H1 (cell line): ENCODE results near the gene GBX1. TPM values are rescaled to one million over a fixed set of nuclear protein-coding genes. Genes with fewer than 3 reads are reported as not detected.

ENCODE experiments used
- CTCF ChIA-PET: fragments of 300-600 bp; sonication (Branson Sonifier 250); formaldehyde crosslinking; loops from one replicate; lab custom pipeline; 2021; ENCODE audit not compliant: partially characterized antibody; lab: Charles Lee
- POLR2A ChIA-PET: fragments of 300-600 bp; sonication (Branson Sonifier 250); formaldehyde crosslinking; loops from one replicate; lab custom pipeline; 2021; ENCODE audit warnings: inconsistent platforms; ENCODE audit not compliant: partially characterized antibody; lab: Charles Lee
- DNase-seq, 2 experiments: peaks; one replicate each; pipeline versions ENCODE4 v3.0.0 to v3.0.0-alpha.2; 2010 to 2022; ENCODE audit warnings: low spot score in 2 of 2, low read depth in 1 of 2, mixed read lengths in 1 of 2
- FAIRE-seq: peaks from 2 replicates; lab custom pipeline; 2011; peaks lifted over from hg19 to GRCh38; lab: Jason Lieb, UNC
- H2AFZ ChIP-seq: 2 replicates; pipeline ENCODE4 v1.8.1; 2012; ENCODE audit warnings: low read length, inconsistent platforms
- H2AK5ac ChIP-seq: 2 replicates; pipeline ENCODE4 v1.6.1; 2013; ENCODE audit warnings: low read depth, low read length
- H2BK120ac ChIP-seq: replicated peaks from 2 replicates; pipeline ENCODE3; 2013; ENCODE audit warnings: low read depth, low read length, inconsistent platforms
- H2BK12ac ChIP-seq: 2 replicates; pipeline ENCODE4 v1.6.1; 2013; ENCODE audit warnings: low read depth, low read length
- H2BK15ac ChIP-seq: 2 replicates; pipeline ENCODE4 v1.6.1; 2013; ENCODE audit warnings: low read length
- H2BK20ac ChIP-seq: 2 replicates; pipeline ENCODE4 v1.6.1; 2013; ENCODE audit warnings: low read length
- H2BK5ac ChIP-seq: 2 replicates; pipeline ENCODE4 v1.6.1; 2013; ENCODE audit warnings: low read depth, low read length
- H3K14ac ChIP-seq: 2 replicates; pipeline ENCODE4 v1.6.1; 2013; ENCODE audit warnings: inconsistent platforms; ENCODE audit not compliant: insufficient read length
- H3K18ac ChIP-seq: 2 replicates; pipeline ENCODE4 v1.6.1; 2013; ENCODE audit warnings: low read length; ENCODE audit errors: extremely low read depth
- H3K23ac ChIP-seq: 2 replicates; pipeline ENCODE4 v1.6.1; 2013; ENCODE audit warnings: inconsistent platforms; ENCODE audit not compliant: insufficient read length
- H3K23me2 ChIP-seq: 2 replicates; pipeline ENCODE4 v1.6.1; 2013; ENCODE audit warnings: low read depth, low read length
- H3K27ac ChIP-seq: 2 replicates; pipeline ENCODE4 v1.6.1; 2011; ENCODE audit warnings: low read depth, low read length, inconsistent platforms
- H3K27me3 ChIP-seq, 4 experiments: replicated peaks in 1 of 4; 1 replicate in 1 of 4; 2 replicates in 3 of 4; pipeline versions ENCODE4 v1.6.1 to v1.8.1; 2011 to 2013; ENCODE audit warnings: low read length in 3 of 4, mild to moderate bottlenecking in 3 of 4, inconsistent platforms in 2 of 4, mixed read lengths in 2 of 4, moderate library complexity in 1 of 4; ENCODE audit not compliant: control insufficient read depth in 3 of 4, insufficient read depth in 3 of 4; ENCODE audit errors: extremely low read depth in 1 of 4
- H3K36me3 ChIP-seq, 4 experiments: 2 replicates each; pipeline versions ENCODE4 v1.6.1 to v1.8.1; 2011 to 2013; ENCODE audit warnings: mild to moderate bottlenecking in 4 of 4, low read length in 3 of 4, moderate library complexity in 2 of 4, control low read depth in 1 of 4, inconsistent platforms in 1 of 4; ENCODE audit not compliant: insufficient read depth in 4 of 4, control insufficient read depth in 2 of 4
- H3K4ac ChIP-seq: replicated peaks from 2 replicates; pipeline ENCODE3; 2013; ENCODE audit warnings: low read length, low read depth, mixed read lengths, inconsistent platforms; ENCODE audit not compliant: insufficient read length
- H3K4me1 ChIP-seq, 4 experiments: replicated peaks in 1 of 4; 1 replicate in 1 of 4; 2 replicates in 3 of 4; pipeline versions ENCODE4 v1.6.1 to v1.8.1; 2011 to 2013; ENCODE audit warnings: low read length in 3 of 4, inconsistent platforms in 2 of 4, mixed read lengths in 1 of 4; ENCODE audit not compliant: insufficient read depth in 4 of 4, control insufficient read depth in 3 of 4
- H3K4me2 ChIP-seq, 2 experiments: 2 replicates each; pipeline versions ENCODE4 v1.6.1 to v1.8.1; 2011 to 2013; ENCODE audit warnings: low read depth in 2 of 2, low read length in 2 of 2, control low read depth in 1 of 2, inconsistent platforms in 1 of 2, mild to moderate bottlenecking in 1 of 2; ENCODE audit not compliant: insufficient read depth in 1 of 2
- H3K4me3 ChIP-seq, 4 experiments: fragments of 200-600, 300-600 bp in 1 of 4; sonication (generic), shearing (Covaris generic), sonication (Bioruptor Twin) in 1 of 4; 2 replicates each; pipeline versions ENCODE4 v1.5.1 to v1.8.1; 2011 to 2016; ENCODE audit warnings: low read length in 4 of 4, low read depth in 3 of 4, control low read depth in 2 of 4, inconsistent platforms in 2 of 4, mild to moderate bottlenecking in 2 of 4, mixed read lengths in 1 of 4, moderate library complexity in 1 of 4; ENCODE audit not compliant: insufficient read depth in 2 of 4; ENCODE audit errors: extremely low read depth in 1 of 4
- H3K56ac ChIP-seq: replicated peaks from 2 replicates; pipeline ENCODE3; 2013; ENCODE audit warnings: low read depth, mild to moderate bottlenecking, mixed read lengths, low read length, inconsistent platforms; ENCODE audit not compliant: insufficient read length
- H3K79me1 ChIP-seq: 2 replicates; pipeline ENCODE4 v1.6.1; 2013; ENCODE audit warnings: low read depth, low read length, control low read depth
- H3K79me2 ChIP-seq, 2 experiments: 2 replicates each; pipeline versions ENCODE4 v1.6.1 to v1.8.1; 2012 to 2013; ENCODE audit warnings: low read length in 2 of 2, mild to moderate bottlenecking in 2 of 2, inconsistent platforms in 1 of 2; ENCODE audit not compliant: insufficient read depth in 2 of 2, control insufficient read depth in 1 of 2
- H3K9ac ChIP-seq, 4 experiments: replicated peaks in 1 of 4; 1 replicate in 1 of 4; 2 replicates in 3 of 4; pipeline versions ENCODE4 v1.6.1 to v1.8.1; 2011 to 2013; ENCODE audit warnings: low read depth in 3 of 4, low read length in 3 of 4, control low read depth in 2 of 4, mild to moderate bottlenecking in 2 of 4, moderate library complexity in 2 of 4, inconsistent platforms in 1 of 4; ENCODE audit errors: extremely low read depth in 1 of 4
- H3K9me3 ChIP-seq, 2 experiments: 2 replicates each; pipeline versions ENCODE4 v1.6.1 to v1.8.1; 2012 to 2013; ENCODE audit warnings: mild to moderate bottlenecking in 2 of 2, moderate library complexity in 2 of 2, control low read depth in 1 of 2, inconsistent platforms in 1 of 2, low read depth in 1 of 2, low read length in 1 of 2, mixed read lengths in 1 of 2; ENCODE audit not compliant: insufficient read depth in 2 of 2
- H4K20me1 ChIP-seq, 2 experiments: replicated peaks in 1 of 2; 2 replicates each; pipeline versions ENCODE3 to v1.8.1; 2011 to 2013; ENCODE audit warnings: inconsistent platforms in 2 of 2, low read length in 2 of 2, mild to moderate bottlenecking in 1 of 2; ENCODE audit not compliant: insufficient read depth in 2 of 2, control insufficient read depth in 1 of 2
- H4K5ac ChIP-seq: 2 replicates; pipeline ENCODE4 v1.6.1; 2013; ENCODE audit warnings: low read length, low read depth, mixed read lengths, inconsistent platforms; ENCODE audit not compliant: insufficient read length
- H4K8ac ChIP-seq: 2 replicates; pipeline ENCODE4 v1.8.0; 2013; ENCODE audit warnings: mild to moderate bottlenecking, moderate library complexity, low read length, inconsistent platforms; ENCODE audit not compliant: insufficient read depth; ENCODE audit errors: extremely low read depth
- H4K91ac ChIP-seq: replicated peaks from 2 replicates; pipeline ENCODE3; 2013; ENCODE audit warnings: low read length, mixed read lengths, inconsistent platforms; ENCODE audit not compliant: insufficient read length
- CEBPB ChIP-seq: IDR thresholded peaks from 2 replicates; pipeline ENCODE4 v1.6.1; 2012; ENCODE audit warnings: low read depth, low read length
- CREB1 ChIP-seq: IDR thresholded peaks from 2 replicates; pipeline ENCODE4 v1.6.1; 2012; ENCODE audit warnings: inconsistent platforms
- CTCF ChIP-seq, 3 experiments: IDR thresholded peaks; 1 replicate in 2 of 3; 2 replicates in 1 of 3; pipeline versions ENCODE4 v1.5.1 to v1.6.1; 2011; ENCODE audit warnings: low read length in 3 of 3, mild to moderate bottlenecking in 3 of 3, inconsistent platforms in 2 of 3, low read depth in 1 of 3, moderate library complexity in 1 of 3; ENCODE audit not compliant: insufficient read depth in 1 of 3; ENCODE audit errors: control extremely low read depth in 1 of 3
- GABPA ChIP-seq: IDR thresholded peaks from 2 replicates; pipeline ENCODE4 v1.6.1; 2011; ENCODE audit warnings: mild to moderate bottlenecking, low read length, moderate library complexity, borderline replicate concordance; ENCODE audit not compliant: insufficient read depth
- KDM1A ChIP-seq: fragments of 200-600, 300-600 bp; sonication (generic); IDR thresholded peaks from 2 replicates; pipeline ENCODE4 v1.7.1; 2016; ENCODE audit warnings: mild to moderate bottlenecking, low read length, borderline replicate concordance
- PHF8 ChIP-seq: fragments of 200-600 bp; sonication (generic); conservative IDR thresholded peaks from 2 replicates; pipeline ENCODE4 v1.7.1; 2012; ENCODE audit warnings: low read depth, mild to moderate bottlenecking, inconsistent platforms, low read length, moderate library complexity
- POLR2AphosphoS5 ChIP-seq: IDR thresholded peaks from 2 replicates; pipeline ENCODE4 v1.6.1; 2011; ENCODE audit warnings: low read depth, low read length
- RFX5 ChIP-seq: IDR thresholded peaks from 2 replicates; pipeline ENCODE4 v1.6.1; 2011; ENCODE audit warnings: low read depth, low read length, improper control_type of control experiment, borderline replicate concordance
- RNF2 ChIP-seq: fragments of 200-900, 300-1000 bp; sonication (generic); IDR thresholded peaks from 2 replicates; pipeline ENCODE4 v1.7.1; 2016; ENCODE audit warnings: borderline replicate concordance, low read depth, mild to moderate bottlenecking, antibody characterized with exemption, low read length; ENCODE audit not compliant: poor library complexity, severe bottlenecking; ENCODE audit errors: missing control alignments
- RXRA ChIP-seq: IDR thresholded peaks from 2 replicates; pipeline ENCODE4 v1.6.1; 2011; ENCODE audit warnings: low read depth, mild to moderate bottlenecking, low read length, moderate library complexity; ENCODE audit not compliant: insufficient read depth
- SP1 ChIP-seq: IDR thresholded peaks from 2 replicates; pipeline ENCODE4 v1.6.1; 2011; ENCODE audit warnings: low read depth, low read length
- TAF1 ChIP-seq: IDR thresholded peaks from 2 replicates; pipeline ENCODE4 v1.6.1; 2011; ENCODE audit warnings: mild to moderate bottlenecking, low read depth, low read length
- whole genome bisulfite sequencing, 2 experiments: shearing (Covaris generic) in 1 of 2; methylation state at CpG; one replicate each; pipeline versions ENCODE4 v1.1.6 to v1.1.7; 2013 to 2015; ENCODE audit warnings: low lambda C conversion rate in 2 of 2, mixed read lengths in 2 of 2, inconsistent platforms in 1 of 2, low coverage in 1 of 2, missing lambda C conversion rate in 1 of 2; ENCODE audit not compliant: insufficient replicate concordance in 2 of 2, insufficient coverage in 1 of 2, insufficient read length in 1 of 2; ENCODE audit errors: extremely low coverage in 1 of 2, missing lambda C conversion rate in 1 of 2; 5-methylcytosine and 5-hydroxymethylcytosine counted together
- polyA plus RNA-seq, 7 experiments: library from polyadenylated mRNA; depleted of rRNA in 3 of 7; stranded (reverse) in 5 of 7; unstranded in 2 of 7; fragments of >200 nt in 5 of 7; fragments of 200-250 nt in 2 of 7; gene quantifications; 1 replicate in 5 of 7; 2 replicates in 1 of 7; 4 replicates in 1 of 7; pipeline versions ENCODE4 v1.2.1 to v1.2.3, GENCODE V29; 2011 to 2013; ENCODE audit warnings: missing spikeins in 2 of 7, mixed read lengths in 2 of 7
- total RNA-seq: library from RNA; stranded (reverse); fragmentation: NEBNext Ultra II Directional; extraction: Animal tissue kit (Norgen Biotek cat#: 25700); gene quantifications from 2 replicates; pipeline ENCODE4 v1.2.1, GENCODE V29; 2021

The GBX1 gene
- total and polyA plus RNA-seq, 2 of the 8 experiments (the other 6 are each of a cell fraction or from before 2014, with no cell fraction given) = not detected

- no peak overlapping the region for H4K91ac ChIP-seq
- TF ChIP-seq RFX5 = no peak
- TF ChIP-seq RXRA = no peak
- TF ChIP-seq TAF1 = no peak
- no peak for TF ChIP-seq GABPA
- no peak for TF ChIP-seq SP1
- no peak for TF ChIP-seq POLR2AphosphoS5
- TF ChIP-seq RNF2 = no peak
- TF ChIP-seq PHF8 = no peak
- no peak for TF ChIP-seq CREB1
- TF ChIP-seq CTCF (IDR thresholded peaks at IDR 0.05; ENCODE audit: control extremely low read depth in 1 of 3, insufficient read depth in 1 of 3, low read depth in 1 of 3, low read length in 3 of 3) = no peak
- TF ChIP-seq CEBPB = no peak
- no peak for TF ChIP-seq KDM1A
These were observed 38.2 kb upstream of the GBX1 start for GRCh38 chr7:151205730-151206129.

More at GRCh38 chr7:151205730-151206129, 38.2 kb upstream of the GBX1 start:
- H4K8ac ChIP-seq = no peak overlapping the region
- no peak overlapping the region for H4K5ac ChIP-seq
- peaks cover 0 to 6% (median 2%) of the 10 kb centered on the region in 4 experiments; a peak in 4 of 7 replicates for H3K4me1 ChIP-seq
- H3K4ac ChIP-seq = no peak overlapping the region
- H3K23ac ChIP-seq = no peak overlapping the region
- peaks cover 3% of the 10 kb centered on the region in 2 experiments for H4K20me1 ChIP-seq
- DNase-seq (no peak), FAIRE-seq (no peak)
- H2AK5ac ChIP-seq = no peak overlapping the region
- H3K27ac ChIP-seq = no peak overlapping the region
- H3K9ac ChIP-seq = no peak overlapping the region
- H3K36me3 ChIP-seq = no peaks in the 10 kb centered on the region
- ChIA-PET CTCF (interaction anchor here (0.7 to 3.1 kb wide), 8 partner anchors 8 to 110 kb away, joined by 3 to 13 read pairs (median 4); no protein-coding TSS in a partner anchor), POLR2A (no interaction called here)
- H2AFZ ChIP-seq = no peak overlapping the region
- no peak overlapping the region for H2BK20ac ChIP-seq
- H3K9me3 ChIP-seq = no peaks in the 10 kb centered on the region
- H3K79me2 ChIP-seq = no peaks in the 10 kb centered on the region
- H3K27me3 ChIP-seq = peaks cover 0 to 3% (median 0%) of the 10 kb centered on the region in 4 experiments; a peak in 2 of 7 replicates
- no peak overlapping the region for H3K14ac ChIP-seq
- H2BK12ac ChIP-seq = no peak overlapping the region
- 75% methylated on average over 6 of the region's 6 CpGs; no CpG with 5 or more reads in 1 of the 2 experiments for WGBS, 2 experiments
- H2BK15ac ChIP-seq = no peak overlapping the region
- H3K4me3 ChIP-seq = no peak overlapping the region
- no peak overlapping the region for H2BK5ac ChIP-seq
- H3K56ac ChIP-seq = no peak overlapping the region
- no peak overlapping the region for H3K18ac ChIP-seq
- H3K4me2 ChIP-seq = no peak overlapping the region
- H2BK120ac ChIP-seq = no peak overlapping the region
- no peaks in the 10 kb centered on the region for H3K79me1 ChIP-seq
- no peaks in the 10 kb centered on the region for H3K23me2 ChIP-seq
